ENCODE measurements around the gene FXYD6. TPM values are rescaled to one million over a fixed set of nuclear protein-coding genes. Genes with fewer than 3 reads are reported as not detected.

The FXYD6 gene
- total RNA-seq, 1 experiment from 2014 or later: not detected

GRCh38 chr11:117825538-117826189 is 50.8 kb downstream of the FXYD6 start:
- Histone ChIP-seq H3K9ac (ENCODE audit: low read length) (no peak overlapping the region), H4K20me1 (ENCODE audit: low read length) (no peaks in the 10 kb centered on the region), H3K4me3 (ENCODE audit: low read length) (no peak overlapping the region), H3F3A (ENCODE audit: low read length, unreplicated experiment) (no peaks in the 10 kb centered on the region), H3K27ac (ENCODE audit: low read length) (no peak overlapping the region), H3K79me2 (ENCODE audit: low read length) (no peaks in the 10 kb centered on the region), H3K9me3 (ENCODE audit: low read length) (no peaks in the 10 kb centered on the region), H3K9me2 (replicated peaks; ENCODE audit: low read length) (no peaks in the 10 kb centered on the region), H3K4me1 (ENCODE audit: insufficient read depth, low read length) (peaks cover 8% of the 10 kb centered on the region), H3K36me3 (ENCODE audit: low read depth, low read length) (no peaks in the 10 kb centered on the region), H3K4me2 (ENCODE audit: low read length) (no peak overlapping the region), H2AFZ (ENCODE audit: low read length) (no peak overlapping the region), H3K27me3 (ENCODE audit: low read length) (peaks cover 72% of the 10 kb centered on the region)
- DNase-seq (no peak), ATAC-seq (no peak)
- BruUV-seq (replicated peaks): no TSS peak
- ChIA-PET CTCF (no interaction called here), POLR2A (ENCODE audit: unreplicated experiment) (no interaction called here)
- TF ChIP-seq EZH2 (IDR thresholded peaks at IDR 0.05; ENCODE audit: low read length, unreplicated experiment): no peak
- no peak for TF ChIP-seq EZH2phosphoT487 (IDR thresholded peaks at IDR 0.05; ENCODE audit: borderline replicate concordance, low read length)
- TF ChIP-seq CTCF (conservative IDR thresholded peaks at IDR 0.05; ENCODE audit: low read depth, low read length): no peak
- intact Hi-C loops (cut with micrococcal nuclease): no loop called here

GRCh38 chr11:117824571-117825537 is 51.6 kb downstream of the FXYD6 start, which contains the start of gene FXYD2:
Gene FXYD2, minus strand, starts transcription at chr11:117824744. Its CDS starts 66 bp downstream, at chr11:117824678.
- Histone ChIP-seq H3K4me3 (ENCODE audit: low read length) (no peak within 1 kb of the TSS), H3K4me1 (ENCODE audit: insufficient read depth, low read length) (peaks cover 8% of the 10 kb centered on the region), H3K27me3 (ENCODE audit: low read length) (peaks cover 64% of the 10 kb centered on the region), H2AFZ (ENCODE audit: low read length) (no peak within 1 kb of the TSS), H3K36me3 (ENCODE audit: low read depth, low read length) (no peaks in the 10 kb centered on the region), H3K27ac (ENCODE audit: low read length) (no peak within 1 kb of the TSS), H3F3A (ENCODE audit: low read length, unreplicated experiment) (no peaks in the 10 kb centered on the region), H3K9me3 (ENCODE audit: low read length) (no peaks in the 10 kb centered on the region), H3K79me2 (ENCODE audit: low read length) (no peaks in the 10 kb centered on the region), H3K9ac (ENCODE audit: low read length) (no peak within 1 kb of the TSS), H3K4me2 (ENCODE audit: low read length) (no peak within 1 kb of the TSS), H3K9me2 (replicated peaks; ENCODE audit: low read length) (no peaks in the 10 kb centered on the region), H4K20me1 (ENCODE audit: low read length) (no peaks in the 10 kb centered on the region)
- CTCF ChIA-PET: no interaction called here
- intact Hi-C loops (cut with micrococcal nuclease): no loop called here
- DNase-seq (no peak), ATAC-seq (no peak)
- no peak for TF ChIP-seq EZH2phosphoT487 (IDR thresholded peaks at IDR 0.05; ENCODE audit: borderline replicate concordance, low read length)
- BruUV-seq (replicated peaks): no TSS peak
- POLR2A ChIA-PET (ENCODE audit: unreplicated experiment): no interaction called here

- Histone ChIP-seq H3K4me3 (ENCODE audit: low read length) (no peak overlapping the region), H3K9me3 (ENCODE audit: low read length) (no peaks in the 10 kb centered on the region), H4K20me1 (ENCODE audit: low read length) (no peaks in the 10 kb centered on the region), H3K4me2 (ENCODE audit: low read length) (no peak overlapping the region), H3K79me2 (ENCODE audit: low read length) (no peaks in the 10 kb centered on the region), H3K36me3 (ENCODE audit: low read depth, low read length) (no peaks in the 10 kb centered on the region), H3F3A (ENCODE audit: low read length, unreplicated experiment) (no peaks in the 10 kb centered on the region), H2AFZ (ENCODE audit: low read length) (no peak overlapping the region), H3K27me3 (ENCODE audit: low read length) (peaks cover 61% of the 10 kb centered on the region), H3K4me1 (ENCODE audit: insufficient read depth, low read length) (peaks cover 7% of the 10 kb centered on the region), H3K27ac (ENCODE audit: low read length) (no peak overlapping the region), H3K9ac (ENCODE audit: low read length) (no peak overlapping the region), H3K9me2 (replicated peaks; ENCODE audit: low read length) (no peaks in the 10 kb centered on the region)
- intact Hi-C loops (cut with micrococcal nuclease): no loop called here
- no TSS peak for BruUV-seq (replicated peaks)
- ChIA-PET POLR2A (ENCODE audit: unreplicated experiment) (no interaction called here), CTCF (no interaction called here)
- no peak for TF ChIP-seq EZH2phosphoT487 (IDR thresholded peaks at IDR 0.05; ENCODE audit: borderline replicate concordance, low read length)
- TF ChIP-seq EZH2 (IDR thresholded peaks at IDR 0.05; ENCODE audit: low read length, unreplicated experiment): no peak
- TF ChIP-seq CTCF (conservative IDR thresholded peaks at IDR 0.05; ENCODE audit: low read depth, low read length): no peak
- no peak for ATAC-seq
- DNase-seq: no peak
Observed at GRCh38 chr11:117823946-117824420, 52.5 kb downstream of the FXYD6 start.
